SK-N-SH (cell line): ENCODE measurements around the gene SRRT. TPM values are rescaled to one million over a fixed set of nuclear protein-coding genes. Genes with fewer than 3 reads are reported as not detected.
A peak's percentile ranks its signal among the peaks of the same experiment; 100 is the strongest.

ENCODE experiments used
- CTCF ChIA-PET: fragments of 300-600, 350-600 bp; formaldehyde crosslinking; extraction: SDS; loops from one replicate; lab custom pipeline; 2021; lab: Yijun Ruan, JAX
- POLR2A ChIA-PET: fragments of 350-600 bp; sonication (Branson Sonifier 250); formaldehyde crosslinking; extraction: SDS; loops from one replicate; lab custom pipeline; 2020; ENCODE audit warnings: antibody characterized with exemption, inconsistent platforms; lab: Yijun Ruan, JAX
- DNase-seq: peaks from one replicate; pipeline ENCODE4 v3.0.0; 2012
- H2AFZ ChIP-seq: fragments of 200-600 bp; sonication (generic); 2 replicates; pipeline ENCODE4 v1.8.1; 2016; ENCODE audit warnings: antibody characterized with exemption, mild to moderate bottlenecking, low read depth
- H3F3A ChIP-seq: fragments of 200-600 bp; sonication (generic); replicated peaks from 2 replicates; pipeline ENCODE3; 2016; ENCODE audit warnings: antibody characterized with exemption, mild to moderate bottlenecking; ENCODE audit not compliant: insufficient read depth
- H3K27ac ChIP-seq, 2 experiments: fragments of 200-500 bp in 1 of 2; fragments of 200-600 bp in 1 of 2; sonication (Bioruptor generic) in 1 of 2; sonication (generic), shearing (Covaris generic) in 1 of 2; 2 replicates each; pipeline versions ENCODE4 v1.5.1 to v1.6.1; 2014 to 2016; ENCODE audit warnings: low read depth in 2 of 2, inconsistent platforms in 1 of 2, low read length in 1 of 2, mild to moderate bottlenecking in 1 of 2, mixed read lengths in 1 of 2
- H3K27me3 ChIP-seq: fragments of 200-600 bp; sonication (generic), shearing (Covaris generic); 2 replicates; pipeline ENCODE4 v1.6.1; 2016; ENCODE audit warnings: mixed run types; ENCODE audit not compliant: insufficient read depth
- H3K36me3 ChIP-seq, 2 experiments: fragments of 200-500 bp in 1 of 2; fragments of 200-600 bp in 1 of 2; sonication (Bioruptor generic) in 1 of 2; sonication (generic) in 1 of 2; replicated peaks in 1 of 2; 2 replicates each; pipeline versions ENCODE3 to v1.5.1; 2014 to 2016; ENCODE audit warnings: low read length in 1 of 2, mild to moderate bottlenecking in 1 of 2; ENCODE audit not compliant: insufficient read depth in 2 of 2, control insufficient read depth in 1 of 2
- H3K4me1 ChIP-seq, 2 experiments: fragments of 200-500 bp in 1 of 2; fragments of 200-600 bp in 1 of 2; sonication (Bioruptor generic) in 1 of 2; sonication (generic), shearing (Covaris generic) in 1 of 2; 2 replicates each; pipeline versions ENCODE4 v1.5.1 to v1.6.1; 2014 to 2016; ENCODE audit warnings: low read depth in 1 of 2, low read length in 1 of 2, mixed run types in 1 of 2; ENCODE audit not compliant: insufficient read depth in 2 of 2, control insufficient read depth in 1 of 2
- H3K4me2 ChIP-seq: fragments of 200-600 bp; sonication (generic), shearing (Covaris generic); 2 replicates; pipeline ENCODE4 v1.6.1; 2017; ENCODE audit warnings: mixed run types
- H3K4me3 ChIP-seq, 2 experiments: fragments of 200-500 bp in 1 of 2; fragments of 200-600 bp in 1 of 2; sonication (Bioruptor generic) in 1 of 2; sonication (generic), shearing (Covaris generic) in 1 of 2; 2 replicates each; pipeline versions ENCODE4 v1.5.1 to v1.8.1; 2014 to 2016; ENCODE audit warnings: low read depth in 2 of 2, inconsistent platforms in 1 of 2, low read length in 1 of 2, mild to moderate bottlenecking in 1 of 2, mixed read lengths in 1 of 2, moderate library complexity in 1 of 2
- H3K79me2 ChIP-seq: fragments of 200-600 bp; sonication (generic); 2 replicates; pipeline ENCODE4 v1.8.1; 2017; ENCODE audit warnings: mild to moderate bottlenecking; ENCODE audit not compliant: insufficient read depth
- H3K9ac ChIP-seq: fragments of 200-600 bp; sonication (generic); 2 replicates; pipeline ENCODE4 v1.6.1; 2017; ENCODE audit warnings: mixed run types
- H3K9me2 ChIP-seq: fragments of 200-600 bp; sonication (generic); 2 replicates; pipeline ENCODE4 v1.6.1; 2017; ENCODE audit warnings: mixed run types
- H3K9me3 ChIP-seq: fragments of 200-600 bp; sonication (generic); 2 replicates; pipeline ENCODE4 v1.6.1; 2017; ENCODE audit warnings: mixed run types, mild to moderate bottlenecking, moderate library complexity
- H4K20me1 ChIP-seq: fragments of 200-600 bp; sonication (generic); 2 replicates; pipeline ENCODE4 v1.6.1; 2017; ENCODE audit warnings: mild to moderate bottlenecking, mixed run types; ENCODE audit not compliant: insufficient read depth
- CTCF ChIP-seq: fragments of 200-600 bp; sonication (generic); IDR thresholded peaks from 2 replicates; pipeline ENCODE4 v1.6.1; 2017; ENCODE audit warnings: antibody characterized with exemption, mild to moderate bottlenecking, moderate library complexity
- EZH2phosphoT487 ChIP-seq: fragments of 200-600 bp; sonication (generic); IDR thresholded peaks from 2 replicates; pipeline ENCODE4 v1.6.1; 2017; ENCODE audit warnings: low read depth, mixed run types, mild to moderate bottlenecking, antibody characterized with exemption, moderate library complexity, borderline replicate concordance
- GATA2 ChIP-seq: sonication (generic); formaldehyde crosslinking; IDR thresholded peaks from 2 replicates; pipeline ENCODE4 v1.5.0; 2020; ENCODE audit warnings: mild to moderate bottlenecking, missing genetic modification reagents
- MXI1 ChIP-seq: IDR thresholded peaks from 2 replicates; pipeline ENCODE4 v1.6.1; 2012; ENCODE audit warnings: mild to moderate bottlenecking, low read depth, low read length, improper control_type of control experiment
- NFIC ChIP-seq: IDR thresholded peaks from 2 replicates; pipeline ENCODE4 v1.4.0; 2012; ENCODE audit warnings: borderline replicate concordance
- TAF1 ChIP-seq: IDR thresholded peaks from 2 replicates; pipeline ENCODE4 v1.6.1; 2012; ENCODE audit warnings: low read depth, mild to moderate bottlenecking, low read length, moderate library complexity, borderline replicate concordance
- TCF12 ChIP-seq: IDR thresholded peaks from 2 replicates; pipeline ENCODE4 v1.4.0; 2012
- USF1 ChIP-seq: IDR thresholded peaks from 2 replicates; pipeline ENCODE4 v1.4.0; 2012; ENCODE audit warnings: low read depth, borderline replicate concordance
- USF2 ChIP-seq: fragments of 150-350 bp; IDR thresholded peaks from 2 replicates; pipeline ENCODE4 v1.6.1; 2017; ENCODE audit warnings: antibody characterized with exemption, low read length, low read depth, borderline replicate concordance
- WGBS: methylation state at CpG from one replicate; pipeline ENCODE4 v1.1.6; 2017; ENCODE audit warnings: low lambda C conversion rate; 5-methylcytosine and 5-hydroxymethylcytosine counted together
- polyA plus RNA-seq, 3 experiments: library from polyadenylated mRNA; depleted of rRNA; stranded (reverse); fragments of >200 nt; gene quantifications; 2 replicates each; pipeline ENCODE4 v1.2.3, GENCODE V29; 2012
- TF ChIP-seq, protein P1 (sequence below): fragments of 150-350 bp; IDR thresholded peaks from 2 replicates; pipeline ENCODE4 v1.6.1; 2016; ENCODE audit warnings: mild to moderate bottlenecking, low read depth, low read length

The SRRT gene
- polyA plus RNA-seq, 1 of the 3 experiments (the other 2 are of a cell fraction): 92.7 TPM

- peak; percentile 39 for DNase-seq
- peaks cover 2 to 19% of the 10 kb centered on the region in 2 experiments; a peak in 3 of 4 replicates for H3K4me1 ChIP-seq
- H4K20me1 ChIP-seq: no peaks in the 10 kb centered on the region
- H3K36me3 ChIP-seq: peaks cover 18 to 19% of the 10 kb centered on the region in 2 experiments
- H3K9me3 ChIP-seq: no peaks in the 10 kb centered on the region
- H3K9me2 ChIP-seq: no peaks in the 10 kb centered on the region
- ChIA-PET CTCF (interaction anchor here (1.1 to 2.4 kb wide), 3 partner anchors 11 to 193 kb away, joined by 3 to 13 read pairs (median 3); partner anchors contain the start of gene SLC12A9), POLR2A (interaction anchor here (0.6 to 1.1 kb wide), 2 partner anchors 9 to 1549 kb away, joined by 3 to 5 read pairs; partner anchors contain the start of gene SRRT)
- TF ChIP-seq MXI1: no peak
- no peak for TF ChIP-seq USF1
- TF ChIP-seq, protein P1, sequence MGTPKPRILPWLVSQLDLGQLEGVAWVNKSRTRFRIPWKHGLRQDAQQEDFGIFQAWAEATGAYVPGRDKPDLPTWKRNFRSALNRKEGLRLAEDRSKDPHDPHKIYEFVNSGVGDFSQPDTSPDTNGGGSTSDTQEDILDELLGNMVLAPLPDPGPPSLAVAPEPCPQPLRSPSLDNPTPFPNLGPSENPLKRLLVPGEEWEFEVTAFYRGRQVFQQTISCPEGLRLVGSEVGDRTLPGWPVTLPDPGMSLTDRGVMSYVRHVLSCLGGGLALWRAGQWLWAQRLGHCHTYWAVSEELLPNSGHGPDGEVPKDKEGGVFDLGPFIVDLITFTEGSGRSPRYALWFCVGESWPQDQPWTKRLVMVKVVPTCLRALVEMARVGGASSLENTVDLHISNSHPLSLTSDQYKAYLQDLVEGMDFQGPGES: no peak
- no peak for TF ChIP-seq EZH2phosphoT487
- TF ChIP-seq USF2: no peak
- no peak for TF ChIP-seq TCF12
- no peak for TF ChIP-seq TAF1
- no peak for TF ChIP-seq GATA2 (CRISPR knock-in tag)
- no peak overlapping the region for H3K4me2 ChIP-seq
- no peaks in the 10 kb centered on the region for H3K79me2 ChIP-seq
- H3K9ac ChIP-seq: no peak overlapping the region
- 87% methylated on average over 17 of the region's 17 CpGs for WGBS
- H3K27ac ChIP-seq: no peak overlapping the region
- no peaks in the 10 kb centered on the region for H3K27me3 ChIP-seq
- no peak overlapping the region for H3K4me3 ChIP-seq
- H3F3A ChIP-seq: peaks cover 18% of the 10 kb centered on the region
- no peak overlapping the region for H2AFZ ChIP-seq
Observed at GRCh38 chr7:100865372-100865911, 9.5 kb upstream of the SRRT start.

DNA sequence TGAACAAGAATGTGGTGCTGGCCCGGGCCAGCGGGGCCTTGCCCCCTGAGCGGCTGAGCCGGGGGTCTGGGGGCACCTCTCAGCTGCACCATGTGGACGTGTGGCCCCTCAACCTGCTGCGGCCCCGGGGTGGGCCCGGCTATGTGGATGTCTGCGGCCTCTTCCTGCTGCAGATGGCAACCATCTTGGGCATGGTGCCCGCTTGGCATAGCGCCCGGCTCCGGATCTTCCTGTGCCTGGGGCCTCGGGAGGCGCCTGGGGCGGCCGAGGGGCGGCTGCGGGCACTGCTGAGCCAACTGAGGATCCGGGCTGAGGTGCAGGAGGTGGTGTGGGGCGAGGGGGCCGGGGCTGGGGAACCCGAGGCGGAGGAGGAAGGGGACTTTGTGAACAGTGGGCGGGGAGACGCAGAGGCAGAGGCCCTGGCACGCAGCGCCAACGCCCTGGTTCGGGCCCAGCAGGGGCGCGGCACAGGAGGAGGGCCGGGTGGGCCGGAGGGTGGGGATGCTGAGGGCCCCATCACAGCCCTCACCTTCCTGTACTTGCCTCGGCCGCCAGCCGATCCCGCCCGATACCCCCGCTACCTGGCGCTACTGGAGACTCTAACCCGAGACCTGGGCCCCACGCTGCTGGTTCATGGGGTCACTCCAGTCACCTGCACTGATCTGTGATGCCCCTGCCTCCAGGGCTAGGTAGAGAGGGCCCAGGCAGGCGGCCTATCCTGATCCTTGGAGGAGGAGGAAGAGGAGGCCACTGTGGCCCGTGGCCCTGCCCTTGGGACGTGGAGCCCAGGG is 8.8 kb upstream of the SRRT start:
- Histone ChIP-seq H3K9me3 (no peaks in the 10 kb centered on the region), H3K27ac (peak overlapping the region in 1 of 2 experiments; percentile 43; a peak in 1 of 4 replicates), H3K79me2 (no peaks in the 10 kb centered on the region), H3K36me3 (peaks cover 12 to 13% of the 10 kb centered on the region in 2 experiments), H3K27me3 (no peaks in the 10 kb centered on the region), H3K4me2 (peak overlapping the region; percentile 25; the same call in 1 of the 2 replicates), H3K4me3 (no peak overlapping the region), H3K9me2 (no peaks in the 10 kb centered on the region), H2AFZ (peak overlapping the region; percentile 0; the same call in 1 of the 2 replicates), H3K4me1 (peaks cover 2 to 19% of the 10 kb centered on the region in 2 experiments; a peak in 3 of 4 replicates), H3F3A (peaks cover 22% of the 10 kb centered on the region), H3K9ac (peak overlapping the region; percentile 31; the same call in 1 of the 2 replicates), H4K20me1 (no peaks in the 10 kb centered on the region)
- ChIA-PET CTCF (interaction anchor here (1.1 kb wide), 1 partner anchor 14 kb away, joined by 9 read pairs; the partner anchor contains the start of gene SLC12A9), POLR2A (interaction anchor here (1.1 kb wide), 1 partner anchor 9 kb away, joined by 5 read pairs; the partner anchor contains the start of gene SRRT)
- WGBS: 86% methylated on average over 37 of the region's 46 CpGs
- peak; percentile 63 for DNase-seq
- TF ChIP-seq TCF12 (no peak), CTCF (no peak), NFIC (peak; percentile 82), GATA2 (CRISPR knock-in tag) (no peak)
- TF ChIP-seq, protein P1: no peak
